ENCODE data around the gene GTF3A. TPM values are rescaled to one million over a fixed set of nuclear protein-coding genes. Genes with fewer than 3 reads are reported as not detected.
A peak's percentile ranks its signal among the peaks of the same experiment; 100 is the strongest.

The GTF3A gene
- total RNA-seq, 1 donor from 2014 or later, result 113 TPM

- Mint-ChIP-seq H3K4me3 (no peak overlapping the region), H3K9me3 (peaks cover 3% of the 10 kb centered on the region), H3K27me3 (ENCODE audit: low read depth) (peaks cover 64% of the 10 kb centered on the region), H3K27ac (ENCODE audit: unreplicated experiment) (no peak overlapping the region), H3K4me1 (peaks cover 4% of the 10 kb centered on the region), H3K36me3 (ENCODE audit: low read depth) (no peaks in the 10 kb centered on the region)
- no peak for DNase-seq (ENCODE audit: low read depth, low spot score)
- TF ChIP-seq, protein P1, sequence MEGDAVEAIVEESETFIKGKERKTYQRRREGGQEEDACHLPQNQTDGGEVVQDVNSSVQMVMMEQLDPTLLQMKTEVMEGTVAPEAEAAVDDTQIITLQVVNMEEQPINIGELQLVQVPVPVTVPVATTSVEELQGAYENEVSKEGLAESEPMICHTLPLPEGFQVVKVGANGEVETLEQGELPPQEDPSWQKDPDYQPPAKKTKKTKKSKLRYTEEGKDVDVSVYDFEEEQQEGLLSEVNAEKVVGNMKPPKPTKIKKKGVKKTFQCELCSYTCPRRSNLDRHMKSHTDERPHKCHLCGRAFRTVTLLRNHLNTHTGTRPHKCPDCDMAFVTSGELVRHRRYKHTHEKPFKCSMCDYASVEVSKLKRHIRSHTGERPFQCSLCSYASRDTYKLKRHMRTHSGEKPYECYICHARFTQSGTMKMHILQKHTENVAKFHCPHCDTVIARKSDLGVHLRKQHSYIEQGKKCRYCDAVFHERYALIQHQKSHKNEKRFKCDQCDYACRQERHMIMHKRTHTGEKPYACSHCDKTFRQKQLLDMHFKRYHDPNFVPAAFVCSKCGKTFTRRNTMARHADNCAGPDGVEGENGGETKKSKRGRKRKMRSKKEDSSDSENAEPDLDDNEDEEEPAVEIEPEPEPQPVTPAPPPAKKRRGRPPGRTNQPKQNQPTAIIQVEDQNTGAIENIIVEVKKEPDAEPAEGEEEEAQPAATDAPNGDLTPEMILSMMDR (conservative IDR thresholded peaks at IDR 0.05), result no peak
Observed at GRCh38 chr13:27411341-27411740, 13.1 kb upstream of the GTF3A start.

GRCh38 chr13:27415116-27415515 lies 9.3 kb upstream of the GTF3A start:
- no peak overlapping the region for H3K4me3 Mint-ChIP-seq
- TF ChIP-seq, protein P1 (conservative IDR thresholded peaks at IDR 0.05), result no peak
- no peak overlapping the region for H3K27ac Mint-ChIP-seq (ENCODE audit: unreplicated experiment)
- H3K36me3 Mint-ChIP-seq (ENCODE audit: low read depth), result no peaks in the 10 kb centered on the region
- H3K9me3 Mint-ChIP-seq, result peaks cover 2% of the 10 kb centered on the region
- no peak for DNase-seq (ENCODE audit: low read depth, low spot score)
- peaks cover 4% of the 10 kb centered on the region for H3K4me1 Mint-ChIP-seq
- peaks cover 40% of the 10 kb centered on the region for H3K27me3 Mint-ChIP-seq (ENCODE audit: low read depth)

- no peak overlapping the region for H3K4me3 Mint-ChIP-seq
Observed at GRCh38 chr13:27419328-27419727, 5.1 kb upstream of the GTF3A start.

DNA sequence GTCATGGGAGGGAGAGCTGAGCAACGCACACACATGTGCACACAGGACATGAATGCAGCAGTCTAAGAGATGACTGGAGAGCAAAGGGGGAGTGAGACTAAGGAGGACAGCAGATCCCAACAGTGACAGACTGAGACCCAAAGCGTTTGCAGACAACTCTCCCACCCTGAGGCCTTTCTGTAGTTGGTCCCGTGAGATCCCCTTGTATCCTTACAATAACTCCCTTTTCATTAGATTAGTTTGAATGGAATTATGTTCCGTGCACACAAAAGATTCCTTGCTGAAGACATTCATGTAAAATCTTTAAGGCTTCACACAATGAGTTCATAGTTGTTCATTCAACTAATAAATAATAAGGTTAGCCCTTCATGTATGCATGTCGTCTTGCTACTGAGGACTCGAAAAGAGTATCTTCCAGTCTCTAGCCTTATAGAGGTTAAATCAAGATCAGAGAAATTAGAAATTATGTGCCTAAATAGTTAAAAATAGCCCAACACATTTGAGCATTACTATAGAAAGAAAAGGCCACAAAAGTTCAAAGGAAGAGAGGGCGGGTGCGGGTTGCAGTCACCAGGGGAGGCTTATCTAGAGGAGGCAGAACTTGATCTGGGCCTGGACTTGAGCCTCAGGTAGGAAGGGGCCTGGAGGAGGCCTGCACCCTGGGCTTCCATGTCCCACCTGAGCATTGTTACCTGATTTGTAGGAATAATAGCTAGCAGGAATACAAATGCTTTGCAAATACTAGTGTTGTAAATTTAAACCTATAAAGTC lies 3.1 kb upstream of the GTF3A start:
- Mint-ChIP-seq H3K9me3 (no peaks in the 10 kb centered on the region), H3K4me3 (peak overlapping the region; percentile 38), H3K36me3 (ENCODE audit: low read depth) (no peaks in the 10 kb centered on the region), H3K27me3 (ENCODE audit: low read depth) (peaks cover 3% of the 10 kb centered on the region), H3K27ac (ENCODE audit: unreplicated experiment) (no peak overlapping the region), H3K4me1 (peaks cover 14% of the 10 kb centered on the region)
- no peak for DNase-seq (ENCODE audit: low read depth, low spot score)
- TF ChIP-seq, protein P1 (conservative IDR thresholded peaks at IDR 0.05), result no peak

More at GRCh38 chr13:27419328-27419727, 5.1 kb upstream of the GTF3A start:
- Mint-ChIP-seq H3K27ac (ENCODE audit: unreplicated experiment) (no peak overlapping the region), H3K27me3 (ENCODE audit: low read depth) (peaks cover 17% of the 10 kb centered on the region), H3K36me3 (ENCODE audit: low read depth) (no peaks in the 10 kb centered on the region), H3K9me3 (no peaks in the 10 kb centered on the region), H3K4me1 (peaks cover 4% of the 10 kb centered on the region)
- DNase-seq (ENCODE audit: low read depth, low spot score), result no peak
- TF ChIP-seq, protein P1 (conservative IDR thresholded peaks at IDR 0.05), result no peak

DNA sequence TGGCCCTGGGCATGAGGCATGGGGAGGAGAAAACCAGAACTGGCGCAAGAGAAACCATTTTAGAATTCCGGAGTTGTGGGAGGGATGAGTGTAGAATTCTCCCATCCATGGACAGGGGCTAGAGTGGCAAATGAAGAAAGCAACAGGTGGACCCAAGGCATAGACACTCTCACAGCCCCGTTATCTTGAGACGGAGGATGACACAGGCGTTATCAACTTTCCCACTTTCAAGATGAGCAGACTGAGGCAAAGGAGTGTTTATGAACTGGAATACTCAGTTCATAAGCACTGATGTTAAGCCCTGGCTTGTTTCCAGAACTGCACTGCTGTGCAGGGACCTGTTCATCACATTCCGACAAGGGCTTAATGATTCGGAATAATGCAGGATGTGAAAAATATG lies 1.1 kb upstream of the GTF3A start:
- Mint-ChIP-seq H3K36me3 (ENCODE audit: low read depth) (no peaks in the 10 kb centered on the region), H3K4me3 (peak overlapping the region; percentile 86), H3K27me3 (ENCODE audit: low read depth) (peaks cover 3% of the 10 kb centered on the region), H3K9me3 (no peaks in the 10 kb centered on the region), H3K27ac (ENCODE audit: unreplicated experiment) (no peak overlapping the region), H3K4me1 (peaks cover 24% of the 10 kb centered on the region)
- no peak for DNase-seq (ENCODE audit: low read depth, low spot score)
- TF ChIP-seq, protein P1 (conservative IDR thresholded peaks at IDR 0.05), result no peak

All from neural crest cell (in vitro differentiated cells).